ENCODE data around the gene TMEM115.
A peak's percentile ranks its signal among the peaks of the same experiment; 100 is the strongest.

Gene TMEM115

DNA sequence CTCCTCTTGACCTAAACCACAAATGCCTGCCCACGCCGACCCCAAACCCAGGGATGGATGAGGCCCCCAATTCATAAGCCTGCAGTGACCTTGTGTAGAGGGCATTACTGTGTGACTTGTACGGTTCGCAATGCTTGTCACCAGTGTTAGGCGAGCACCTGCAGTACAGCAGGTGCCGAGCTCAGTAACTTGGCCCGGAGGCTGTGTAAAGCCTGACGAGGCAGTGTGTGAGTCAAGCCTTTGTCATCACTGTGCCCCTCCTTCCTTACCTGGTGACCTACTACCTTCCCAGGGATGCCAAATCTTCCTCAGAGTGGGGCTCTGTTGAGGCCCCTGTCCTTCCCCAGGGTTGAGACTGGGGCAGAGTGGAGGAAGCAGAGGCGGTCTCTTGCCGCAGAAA lies 37.2 kb upstream of the TMEM115 start:
- peaks cover 5% of the 10 kb centered on the region for H3K4me1 Mint-ChIP-seq
- H3K27ac Mint-ChIP-seq: no peak overlapping the region
- TF ChIP-seq, protein P1, sequence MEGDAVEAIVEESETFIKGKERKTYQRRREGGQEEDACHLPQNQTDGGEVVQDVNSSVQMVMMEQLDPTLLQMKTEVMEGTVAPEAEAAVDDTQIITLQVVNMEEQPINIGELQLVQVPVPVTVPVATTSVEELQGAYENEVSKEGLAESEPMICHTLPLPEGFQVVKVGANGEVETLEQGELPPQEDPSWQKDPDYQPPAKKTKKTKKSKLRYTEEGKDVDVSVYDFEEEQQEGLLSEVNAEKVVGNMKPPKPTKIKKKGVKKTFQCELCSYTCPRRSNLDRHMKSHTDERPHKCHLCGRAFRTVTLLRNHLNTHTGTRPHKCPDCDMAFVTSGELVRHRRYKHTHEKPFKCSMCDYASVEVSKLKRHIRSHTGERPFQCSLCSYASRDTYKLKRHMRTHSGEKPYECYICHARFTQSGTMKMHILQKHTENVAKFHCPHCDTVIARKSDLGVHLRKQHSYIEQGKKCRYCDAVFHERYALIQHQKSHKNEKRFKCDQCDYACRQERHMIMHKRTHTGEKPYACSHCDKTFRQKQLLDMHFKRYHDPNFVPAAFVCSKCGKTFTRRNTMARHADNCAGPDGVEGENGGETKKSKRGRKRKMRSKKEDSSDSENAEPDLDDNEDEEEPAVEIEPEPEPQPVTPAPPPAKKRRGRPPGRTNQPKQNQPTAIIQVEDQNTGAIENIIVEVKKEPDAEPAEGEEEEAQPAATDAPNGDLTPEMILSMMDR (IDR thresholded peaks at IDR 0.05; ENCODE audit: unreplicated experiment in 3 of 3): no peak
- peaks cover 12% of the 10 kb centered on the region for H3K27me3 Mint-ChIP-seq (ENCODE audit: low read depth)
- H3K36me3 Mint-ChIP-seq (ENCODE audit: low read depth): no peaks in the 10 kb centered on the region
- no peaks in the 10 kb centered on the region for H3K9me3 Mint-ChIP-seq
- no peak overlapping the region for H3K4me3 Mint-ChIP-seq

DNA sequence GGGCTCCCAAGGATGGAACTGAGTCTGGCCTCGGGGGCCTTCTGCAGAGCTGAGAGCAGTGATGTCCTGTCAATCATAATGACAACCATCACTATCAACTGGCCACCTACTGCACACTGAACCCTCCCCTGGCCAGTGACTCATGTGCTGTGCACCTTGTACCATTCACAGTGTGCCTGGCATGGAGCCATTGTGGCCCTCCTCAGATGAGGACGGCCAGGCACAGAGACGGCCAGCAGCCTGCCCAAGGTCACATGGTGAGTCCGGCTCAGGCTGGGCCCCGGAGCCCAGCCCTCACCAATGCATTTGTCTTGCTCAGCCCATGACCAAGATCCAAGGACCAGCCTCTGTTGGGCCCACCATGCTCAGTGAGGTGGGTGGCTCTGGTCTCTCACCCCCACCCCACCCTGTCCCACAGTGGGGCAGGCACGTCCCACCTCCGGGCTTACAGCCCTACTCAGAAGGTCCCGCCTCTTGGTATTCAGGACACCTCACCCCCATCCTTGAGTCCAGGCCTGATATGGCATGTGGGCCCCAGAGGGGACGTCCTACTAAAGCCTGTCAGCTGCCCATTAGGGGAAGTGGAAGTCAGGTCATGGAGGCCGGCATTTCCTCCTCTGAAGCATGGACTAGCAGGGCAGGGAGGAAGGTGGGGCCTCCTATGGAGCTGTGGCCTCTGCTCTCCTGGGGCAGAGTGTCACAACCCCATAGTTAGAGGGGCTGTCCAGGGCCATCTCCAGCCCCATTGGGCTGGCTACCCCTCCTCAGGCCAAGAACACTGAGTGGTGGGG lies 35.9 kb upstream of the TMEM115 start:
- peaks cover 15% of the 10 kb centered on the region for H3K27me3 Mint-ChIP-seq (ENCODE audit: low read depth)
- H3K9me3 Mint-ChIP-seq: no peaks in the 10 kb centered on the region

DNA sequence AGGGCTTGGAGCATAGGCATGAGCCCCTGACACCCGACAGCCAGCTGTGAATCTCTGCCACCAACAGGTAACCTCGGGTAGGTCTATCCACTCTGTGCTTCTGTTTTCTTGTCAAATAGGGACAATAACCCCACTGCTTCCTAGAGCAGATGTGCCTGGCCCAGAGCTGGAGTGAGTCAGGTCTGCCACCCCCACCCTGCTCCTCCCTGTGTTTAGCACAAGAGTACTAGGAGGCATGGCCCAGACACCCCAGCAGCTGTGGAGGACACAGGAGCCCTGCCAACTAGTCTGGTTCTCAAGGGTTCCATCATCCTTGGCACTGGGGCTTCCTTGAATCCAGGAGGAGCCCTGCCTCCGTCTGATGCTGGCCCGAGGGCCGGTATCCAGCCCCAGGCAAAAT lies 33.7 kb upstream of the TMEM115 start:
- H3K4me1 Mint-ChIP-seq: peaks cover 13% of the 10 kb centered on the region
- H3K27me3 Mint-ChIP-seq (ENCODE audit: low read depth): peaks cover 10% of the 10 kb centered on the region
- TF ChIP-seq, protein P1 (IDR thresholded peaks at IDR 0.05; ENCODE audit: unreplicated experiment in 3 of 3): no peak
- H3K4me3 Mint-ChIP-seq: no peak overlapping the region
- H3K36me3 Mint-ChIP-seq (ENCODE audit: low read depth): no peaks in the 10 kb centered on the region
- no peak overlapping the region for H3K27ac Mint-ChIP-seq
- no peaks in the 10 kb centered on the region for H3K9me3 Mint-ChIP-seq

More for the DNA sequence above, 35.9 kb upstream of the TMEM115 start:
- no peaks in the 10 kb centered on the region for H3K36me3 Mint-ChIP-seq (ENCODE audit: low read depth)
- TF ChIP-seq, protein P1 (IDR thresholded peaks at IDR 0.05; ENCODE audit: unreplicated experiment in 3 of 3): no peak
- H3K4me3 Mint-ChIP-seq: no peak overlapping the region
- H3K27ac Mint-ChIP-seq: no peak overlapping the region
- H3K4me1 Mint-ChIP-seq: peaks cover 10% of the 10 kb centered on the region

DNA sequence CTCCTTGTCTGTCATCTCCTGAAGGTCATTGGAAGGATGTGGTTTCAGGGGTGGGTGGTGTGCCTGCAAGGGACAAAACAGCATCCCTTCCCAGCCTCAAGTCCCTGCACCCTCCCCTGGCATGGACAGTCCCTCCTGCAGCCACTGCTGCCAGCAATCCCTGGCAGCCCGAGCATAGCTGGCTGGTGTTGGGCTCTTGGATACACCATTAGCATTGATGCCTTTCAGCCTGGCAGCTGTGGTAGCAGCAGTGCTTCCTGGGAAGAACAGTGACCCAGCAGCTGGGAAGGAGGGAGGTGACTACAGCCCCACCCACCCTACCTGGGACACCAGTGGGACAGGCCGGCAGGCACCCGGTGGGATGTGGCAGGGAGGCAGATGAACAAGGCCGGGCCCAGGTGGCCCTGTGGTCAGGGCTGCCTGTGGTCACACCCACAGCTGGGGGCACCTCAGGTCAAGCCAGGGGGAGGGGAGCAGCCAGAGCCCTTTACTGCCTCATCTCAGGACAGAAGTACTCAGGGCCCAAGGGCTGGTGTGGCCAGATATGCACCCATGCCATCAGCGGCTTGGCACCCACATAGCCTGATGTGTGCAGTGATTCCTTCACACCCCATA lies 32.9 kb upstream of the TMEM115 start:
- TF ChIP-seq, protein P1 (IDR thresholded peaks at IDR 0.05; ENCODE audit: unreplicated experiment in 3 of 3): no peak
- Mint-ChIP-seq H3K27ac (peak overlapping the region in 2 of 3 experiments; percentile 27 to 31), H3K4me3 (no peak overlapping the region), H3K27me3 (ENCODE audit: low read depth) (peaks cover 10% of the 10 kb centered on the region), H3K9me3 (no peaks in the 10 kb centered on the region), H3K4me1 (peaks cover 13% of the 10 kb centered on the region), H3K36me3 (ENCODE audit: low read depth) (no peaks in the 10 kb centered on the region)

DNA sequence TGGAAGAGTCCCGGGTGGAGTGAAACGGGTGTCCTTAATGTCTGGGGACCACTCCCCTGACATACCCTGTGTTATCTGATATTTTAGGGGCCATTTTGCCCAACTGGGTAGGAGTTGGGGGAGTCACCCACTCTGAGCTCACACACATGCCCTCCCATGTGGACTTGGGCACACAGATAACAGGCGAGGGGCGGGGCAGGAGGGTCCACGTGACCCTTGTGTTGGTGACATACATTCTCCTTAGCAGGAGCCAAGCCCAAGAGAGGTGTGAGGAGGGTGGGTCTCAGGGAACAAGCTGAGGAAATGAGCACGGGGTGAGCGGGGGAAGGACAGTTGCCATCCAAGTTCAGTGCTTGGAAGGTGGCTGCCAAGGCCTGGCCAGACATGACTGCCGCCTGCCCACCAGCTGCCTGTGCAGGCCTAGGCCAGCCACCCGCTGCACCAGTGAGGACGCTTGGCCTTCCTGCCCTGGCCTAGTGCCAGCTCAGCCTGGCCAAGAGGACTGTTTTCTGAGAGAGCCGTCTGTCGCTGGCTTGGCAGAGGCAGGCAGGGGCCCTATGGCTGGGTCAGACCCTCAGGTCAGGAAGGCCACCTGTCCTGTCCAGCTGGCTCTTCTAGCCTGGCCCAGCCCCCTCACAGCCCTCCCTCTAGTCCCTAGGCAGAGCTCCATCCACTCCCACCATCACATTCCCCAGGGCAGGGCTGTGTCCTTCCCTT lies 31.3 kb upstream of the TMEM115 start:
- Mint-ChIP-seq H3K4me3 (no peak overlapping the region), H3K27ac (peak overlapping the region in 1 of 3 experiments; percentile 28), H3K9me3 (no peaks in the 10 kb centered on the region), H3K27me3 (ENCODE audit: low read depth) (peaks cover 10% of the 10 kb centered on the region), H3K4me1 (peaks cover 17% of the 10 kb centered on the region), H3K36me3 (ENCODE audit: low read depth) (no peaks in the 10 kb centered on the region)
- TF ChIP-seq, protein P1 (IDR thresholded peaks at IDR 0.05; ENCODE audit: unreplicated experiment in 3 of 3): no peak
